ENCODE results near the gene RASAL3. TPM values are rescaled to one million over a fixed set of nuclear protein-coding genes. Genes with fewer than 3 reads are reported as not detected.
"Not testable (repeated sequence)": the region's sequence is repeated elsewhere in the genome, so short reads cannot be mapped to it uniquely, and the experiment has no call there.

The RASAL3 gene
- total RNA-seq, 1 experiment from 2014 or later = 0.57 TPM

- no peaks in the 10 kb centered on the region for H3K36me3 ChIP-seq (ENCODE audit: control insufficient read depth in 1 of 2, insufficient read depth in 2 of 2, low read length in 2 of 2)
- DNase-seq (ENCODE audit: low read depth, low spot score) = no peak
- ChIA-PET RAD21 (ENCODE audit: low non-redundant PET in 1 of 2, low total read pairs in 2 of 2, uncharacterized antibody in 2 of 2, unreplicated experiment in 2 of 2) (no interaction called here), CTCF (no interaction called here), POLR2A (no interaction called here)
- H3K79me2 ChIP-seq (ENCODE audit: insufficient read depth, low read length) = no peaks in the 10 kb centered on the region
- H3K9me2 ChIP-seq (ENCODE audit: insufficient read depth) = no peaks in the 10 kb centered on the region
- no peak overlapping the region for H3K27ac ChIP-seq (ENCODE audit: low read depth, low read length)
- no peaks in the 10 kb centered on the region for H4K20me1 ChIP-seq (ENCODE audit: insufficient read depth)
- TF ChIP-seq EZH2 (IDR thresholded peaks at IDR 0.05) = no peak
- TF ChIP-seq FOSL1 (IDR thresholded peaks at IDR 0.05; ENCODE audit: low read depth) = no peak
- ATAC-seq = no peak
- no peak overlapping the region for H2AFZ ChIP-seq (ENCODE audit: low read depth, low read length, poor library complexity, severe bottlenecking)
- intact Hi-C loops (cut with micrococcal nuclease) = no loop called here
- H3K4me2 ChIP-seq (ENCODE audit: low read length) = no peak overlapping the region
- no TSS peak for BruUV-seq (replicated peaks)
- H3K9ac ChIP-seq (ENCODE audit: low read length) = no peak overlapping the region
- no peaks in the 10 kb centered on the region for H3K4me1 ChIP-seq (ENCODE audit: control insufficient read depth in 1 of 2, insufficient read depth in 2 of 2, low read length in 2 of 2)
- H3K4me3 ChIP-seq (replicated peaks in 1 of 2; ENCODE audit: low read depth in 1 of 2, low read length in 2 of 2) = no peak overlapping the region
- H3K9me3 ChIP-seq (ENCODE audit: control insufficient read depth in 1 of 2, insufficient read depth in 1 of 2, low read depth in 1 of 2, low read length in 2 of 2) = no peaks in the 10 kb centered on the region
- no peaks in the 10 kb centered on the region for H3K27me3 ChIP-seq (ENCODE audit: insufficient read depth, low read length)
Measured at GRCh38 chr19:15487038-15487437, 22.7 kb upstream of the RASAL3 start.

- H2AFZ ChIP-seq (ENCODE audit: low read depth, low read length, poor library complexity, severe bottlenecking); H3K4me3 ChIP-seq (replicated peaks in 1 of 2; ENCODE audit: low read depth in 1 of 2, low read length in 2 of 2); H3K27me3 ChIP-seq (ENCODE audit: insufficient read depth, low read length); H3K36me3 ChIP-seq (ENCODE audit: control insufficient read depth in 1 of 2, insufficient read depth in 2 of 2, low read length in 2 of 2); DNase-seq (ENCODE audit: low read depth, low spot score); H3K9ac ChIP-seq (ENCODE audit: low read length); H3K4me2 ChIP-seq (ENCODE audit: low read length); intact Hi-C loops (cut with micrococcal nuclease); H3K9me2 ChIP-seq (ENCODE audit: insufficient read depth); CTCF ChIA-PET; RAD21 ChIA-PET (ENCODE audit: low non-redundant PET in 1 of 2, low total read pairs in 2 of 2, uncharacterized antibody in 2 of 2, unreplicated experiment in 2 of 2); ATAC-seq; H4K20me1 ChIP-seq (ENCODE audit: insufficient read depth); POLR2A ChIA-PET; H3K9me3 ChIP-seq (ENCODE audit: control insufficient read depth in 1 of 2, insufficient read depth in 1 of 2, low read depth in 1 of 2, low read length in 2 of 2); H3K27ac ChIP-seq (ENCODE audit: low read depth, low read length); H3K4me1 ChIP-seq (ENCODE audit: control insufficient read depth in 1 of 2, insufficient read depth in 2 of 2, low read length in 2 of 2); H3K79me2 ChIP-seq (ENCODE audit: insufficient read depth, low read length); BruUV-seq (replicated peaks): not testable (repeated sequence)
Measured at GRCh38 chr19:15485768-15486167, 21.4 kb upstream of the RASAL3 start.

- H3K9ac ChIP-seq (ENCODE audit: low read length); intact Hi-C loops (cut with micrococcal nuclease); H4K20me1 ChIP-seq (ENCODE audit: insufficient read depth); H3K27ac ChIP-seq (ENCODE audit: low read depth, low read length); H3K36me3 ChIP-seq (ENCODE audit: control insufficient read depth in 1 of 2, insufficient read depth in 2 of 2, low read length in 2 of 2); RAD21 ChIA-PET (ENCODE audit: low non-redundant PET in 1 of 2, low total read pairs in 2 of 2, uncharacterized antibody in 2 of 2, unreplicated experiment in 2 of 2); H2AFZ ChIP-seq (ENCODE audit: low read depth, low read length, poor library complexity, severe bottlenecking); DNase-seq (ENCODE audit: low read depth, low spot score); H3K9me2 ChIP-seq (ENCODE audit: insufficient read depth); H3K9me3 ChIP-seq (ENCODE audit: control insufficient read depth in 1 of 2, insufficient read depth in 1 of 2, low read depth in 1 of 2, low read length in 2 of 2); BruUV-seq (replicated peaks); POLR2A ChIA-PET; H3K27me3 ChIP-seq (ENCODE audit: insufficient read depth, low read length); ATAC-seq; H3K4me2 ChIP-seq (ENCODE audit: low read length); H3K4me3 ChIP-seq (replicated peaks in 1 of 2; ENCODE audit: low read depth in 1 of 2, low read length in 2 of 2); H3K79me2 ChIP-seq (ENCODE audit: insufficient read depth, low read length); H3K4me1 ChIP-seq (ENCODE audit: control insufficient read depth in 1 of 2, insufficient read depth in 2 of 2, low read length in 2 of 2): not testable (repeated sequence)
- CTCF ChIA-PET = interaction anchor here (0.5 kb wide), 1 partner anchor 303 kb away, joined by 3 read pairs; no protein-coding TSS in a partner anchor
Measured at GRCh38 chr19:15480996-15481395, 16.7 kb upstream of the RASAL3 start.
